Measurements from ENCODE around the gene PRIMA1.

Gene PRIMA1

DNA sequence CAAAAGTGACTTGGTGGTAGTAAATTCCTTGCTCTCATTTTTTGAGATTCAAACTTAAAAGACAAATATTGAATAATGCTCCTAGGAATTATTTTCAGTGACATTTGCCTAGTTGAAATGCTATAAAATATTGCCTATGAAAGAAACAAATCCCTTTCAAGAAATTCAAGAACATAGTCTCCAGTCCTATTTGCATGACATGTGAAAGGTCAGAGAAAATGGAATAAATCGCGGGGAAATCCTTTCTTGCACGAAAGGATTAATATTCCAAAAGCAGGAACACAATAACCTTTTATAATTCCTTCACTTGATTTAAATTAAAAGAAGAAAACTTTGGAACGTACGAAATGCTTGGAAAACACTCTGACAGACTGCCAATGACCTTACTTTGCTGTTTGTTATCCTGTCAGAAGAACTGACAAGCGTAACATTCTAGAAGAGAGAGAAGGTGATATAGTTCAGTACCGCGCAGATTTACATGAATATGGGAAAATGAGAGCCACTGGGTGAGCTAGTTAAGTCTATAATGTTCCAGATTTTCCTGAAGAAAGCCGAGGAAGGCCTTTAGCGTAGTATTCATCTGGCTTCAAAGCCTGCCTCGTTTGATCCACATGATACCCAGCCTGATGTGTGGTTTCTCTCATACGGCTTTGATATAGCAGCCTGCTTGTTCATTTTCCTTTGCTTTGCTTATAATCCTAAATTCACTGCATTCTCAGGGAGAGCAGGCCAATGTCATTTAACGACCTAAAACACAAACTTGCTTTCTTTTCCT is 103.0 kb downstream of the PRIMA1 start:
- Histone ChIP-seq H3K27ac (no peak overlapping the region), H3K9ac (ENCODE audit: insufficient read length) (no peak overlapping the region)

GRCh38 chr14:93683226-93683625 is 105.1 kb downstream of the PRIMA1 start:
- TF ChIP-seq POLR2AphosphoS5 (IDR thresholded peaks at IDR 0.05; ENCODE audit: borderline replicate concordance, low read depth, low read length): no peak
- Histone ChIP-seq H3K36me3 (ENCODE audit: insufficient read depth, low read length) (no peaks in the 10 kb centered on the region), H3K9ac (ENCODE audit: insufficient read length) (no peak overlapping the region), H3K4me3 (no peak overlapping the region), H3K9me3 (ENCODE audit: low read depth, low read length) (no peaks in the 10 kb centered on the region), H3K27ac (no peak overlapping the region)
- DNase-seq (ENCODE audit: low read depth, low spot score): no peak

More for the DNA sequence above, 103.0 kb downstream of the PRIMA1 start:
- H3K4me3 ChIP-seq: no peak overlapping the region
- no peaks in the 10 kb centered on the region for H3K9me3 ChIP-seq (ENCODE audit: low read depth, low read length)
- DNase-seq (ENCODE audit: low read depth, low spot score): no peak
- no peak for TF ChIP-seq EZH2 (IDR thresholded peaks at IDR 0.05)
- no peak for TF ChIP-seq POLR2AphosphoS5 (IDR thresholded peaks at IDR 0.05; ENCODE audit: borderline replicate concordance, low read depth, low read length)
- TF ChIP-seq FOXP2 (optimal IDR thresholded peaks at IDR 0.05; ENCODE audit: control extremely low read depth, extremely low read length, insufficient read depth): no peak
- H3K36me3 ChIP-seq (ENCODE audit: insufficient read depth, low read length): no peaks in the 10 kb centered on the region

DNA sequence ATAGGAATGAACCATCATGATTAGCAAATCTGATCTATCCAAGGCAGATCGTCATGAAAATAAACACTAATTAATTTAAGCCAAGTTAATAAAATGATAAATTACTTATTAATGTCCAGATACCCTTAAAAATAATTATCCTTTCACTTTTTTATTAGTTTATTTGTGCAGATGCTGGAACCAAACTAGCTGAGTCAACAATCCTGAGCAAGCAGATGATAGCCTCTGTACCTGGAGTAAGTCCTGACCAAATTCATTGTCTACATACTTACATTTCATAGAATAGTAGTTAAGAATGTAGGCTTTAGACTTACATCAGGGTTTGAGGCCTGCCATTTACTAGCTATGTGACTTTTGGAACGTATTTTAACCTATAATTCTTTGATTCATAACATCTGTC is 105.8 kb downstream of the PRIMA1 start:
- H3K27ac ChIP-seq: no peak overlapping the region
- no peak for DNase-seq (ENCODE audit: low read depth, low spot score)
- no peak overlapping the region for H3K9ac ChIP-seq (ENCODE audit: insufficient read length)
- H3K36me3 ChIP-seq (ENCODE audit: insufficient read depth, low read length): no peaks in the 10 kb centered on the region
- TF ChIP-seq POLR2AphosphoS5 (IDR thresholded peaks at IDR 0.05; ENCODE audit: borderline replicate concordance, low read depth, low read length) (no peak), EZH2 (IDR thresholded peaks at IDR 0.05) (no peak), FOXP2 (optimal IDR thresholded peaks at IDR 0.05; ENCODE audit: control extremely low read depth, extremely low read length, insufficient read depth) (no peak)
- no peak overlapping the region for H3K4me3 ChIP-seq
- no peaks in the 10 kb centered on the region for H3K9me3 ChIP-seq (ENCODE audit: low read depth, low read length)

DNA sequence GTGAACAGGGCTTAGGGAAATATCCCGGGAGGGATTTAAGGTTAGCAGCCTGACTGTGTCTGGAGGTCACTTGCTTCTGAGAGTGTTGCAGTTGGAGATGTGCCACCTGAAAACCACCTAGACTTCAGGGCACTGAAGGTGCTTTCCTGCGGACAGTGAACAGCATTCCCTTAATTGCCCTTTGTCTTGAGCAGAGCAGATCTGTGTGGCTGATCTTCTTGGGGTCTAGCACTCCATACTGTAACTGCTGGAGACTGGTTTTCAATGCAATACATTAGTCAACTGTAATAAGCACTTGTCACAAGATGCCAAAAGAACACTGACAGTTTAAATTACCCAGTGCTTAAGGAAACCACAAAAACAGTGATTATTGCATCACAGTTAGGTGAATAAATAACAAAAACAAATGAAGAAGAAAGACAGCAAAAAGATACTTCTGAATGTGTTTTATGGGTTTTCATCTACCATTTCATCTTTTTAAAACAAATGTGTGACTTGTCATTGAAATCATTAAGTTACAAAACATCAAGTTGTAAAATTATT is 111.8 kb downstream of the PRIMA1 start:
- no peak overlapping the region for H3K27ac ChIP-seq
- no peak overlapping the region for H3K9ac ChIP-seq (ENCODE audit: insufficient read length)
- H3K4me3 ChIP-seq: no peak overlapping the region
- H3K9me3 ChIP-seq (ENCODE audit: low read depth, low read length): no peaks in the 10 kb centered on the region
- H3K36me3 ChIP-seq (ENCODE audit: insufficient read depth, low read length): no peaks in the 10 kb centered on the region
- TF ChIP-seq EZH2 (IDR thresholded peaks at IDR 0.05) (no peak), FOXP2 (optimal IDR thresholded peaks at IDR 0.05; ENCODE audit: control extremely low read depth, extremely low read length, insufficient read depth) (no peak), POLR2AphosphoS5 (IDR thresholded peaks at IDR 0.05; ENCODE audit: borderline replicate concordance, low read depth, low read length) (no peak)
- no peak for DNase-seq (ENCODE audit: low read depth, low spot score)

GRCh38 chr14:93675651-93676050 is 112.6 kb downstream of the PRIMA1 start:
- no peaks in the 10 kb centered on the region for H3K36me3 ChIP-seq (ENCODE audit: insufficient read depth, low read length)
- H3K27ac ChIP-seq: no peak overlapping the region
- H3K4me3 ChIP-seq: no peak overlapping the region
- no peaks in the 10 kb centered on the region for H3K9me3 ChIP-seq (ENCODE audit: low read depth, low read length)
- TF ChIP-seq EZH2 (IDR thresholded peaks at IDR 0.05) (no peak), FOXP2 (optimal IDR thresholded peaks at IDR 0.05; ENCODE audit: control extremely low read depth, extremely low read length, insufficient read depth) (no peak), POLR2AphosphoS5 (IDR thresholded peaks at IDR 0.05; ENCODE audit: borderline replicate concordance, low read depth, low read length) (no peak)
- H3K9ac ChIP-seq (ENCODE audit: insufficient read length): no peak overlapping the region
- no peak for DNase-seq (ENCODE audit: low read depth, low spot score)

- Histone ChIP-seq H3K36me3 (ENCODE audit: insufficient read depth, low read length) (no peaks in the 10 kb centered on the region), H3K4me3 (no peak overlapping the region), H3K27ac (no peak overlapping the region), H3K9ac (ENCODE audit: insufficient read length) (no peak overlapping the region), H3K9me3 (ENCODE audit: low read depth, low read length) (no peaks in the 10 kb centered on the region)
- DNase-seq (ENCODE audit: low read depth, low spot score): no peak
- no peak for TF ChIP-seq POLR2AphosphoS5 (IDR thresholded peaks at IDR 0.05; ENCODE audit: borderline replicate concordance, low read depth, low read length)
- no peak for TF ChIP-seq EZH2 (IDR thresholded peaks at IDR 0.05)
- TF ChIP-seq FOXP2 (optimal IDR thresholded peaks at IDR 0.05; ENCODE audit: control extremely low read depth, extremely low read length, insufficient read depth): no peak
Observed at GRCh38 chr14:93674343-93674742, 113.9 kb downstream of the PRIMA1 start.

DNA sequence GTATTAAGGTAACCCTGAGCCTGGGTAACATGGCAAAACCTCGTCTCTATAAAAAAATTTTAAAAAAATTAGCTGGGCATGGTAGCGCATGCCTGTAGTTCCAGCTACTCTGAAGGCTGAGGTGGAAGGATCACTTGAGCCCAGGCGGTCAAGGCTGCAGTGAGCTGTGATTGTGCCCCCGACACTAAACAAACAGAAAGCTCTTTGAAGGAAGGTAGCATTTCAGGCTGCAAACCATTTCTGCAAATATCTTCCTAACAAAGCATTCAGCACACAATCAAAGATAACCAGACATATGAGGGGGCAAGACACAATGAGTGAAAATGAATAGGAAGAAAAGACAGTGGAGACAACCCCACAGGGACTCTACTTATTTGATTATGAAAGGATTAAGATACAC is 118.7 kb downstream of the PRIMA1 start:
- Histone ChIP-seq H3K36me3 (ENCODE audit: insufficient read depth, low read length) (no peaks in the 10 kb centered on the region), H3K27ac (no peak overlapping the region), H3K9ac (ENCODE audit: insufficient read length) (no peak overlapping the region), H3K9me3 (ENCODE audit: low read depth, low read length) (no peaks in the 10 kb centered on the region), H3K4me3 (no peak overlapping the region)
- DNase-seq (ENCODE audit: low read depth, low spot score): no peak
- TF ChIP-seq EZH2 (IDR thresholded peaks at IDR 0.05): no peak
- TF ChIP-seq FOXP2 (optimal IDR thresholded peaks at IDR 0.05; ENCODE audit: control extremely low read depth, extremely low read length, insufficient read depth): no peak
- no peak for TF ChIP-seq POLR2AphosphoS5 (IDR thresholded peaks at IDR 0.05; ENCODE audit: borderline replicate concordance, low read depth, low read length)
